ENCODE measurements around the gene RBM38. TPM values are rescaled to one million over a fixed set of nuclear protein-coding genes. Genes with fewer than 3 reads are reported as not detected.

RBM38 gene
- total and polyA plus RNA-seq, 9 of the 15 experiments (the other 6 are each of a cell fraction or from before 2014, with no cell fraction given) = 0.28 to 82.4 (median 33.2) TPM

GRCh38 chr20:57409672-57410397 is 18.6 kb downstream of the RBM38 start (continued):
- TF ChIP-seq ZBTB17 (CRISPR knock-in tag; IDR thresholded peaks at IDR 0.05) = peak; percentile 54; the same call in 1 of the 2 replicates
- no peak for TF ChIP-seq ZNF75A (CRISPR knock-in tag; IDR thresholded peaks at IDR 0.05)
- TF ChIP-seq ELK3 (CRISPR knock-in tag; IDR thresholded peaks at IDR 0.05) = no peak
- peak; percentile 97 for TF ChIP-seq HMGN3 (IDR thresholded peaks at IDR 0.05; ENCODE audit: borderline replicate concordance, extremely low read depth, insufficient read length, low read depth, low read length)
- no peak for TF ChIP-seq PATZ1 (CRISPR knock-in tag; IDR thresholded peaks at IDR 0.05; ENCODE audit: borderline replicate concordance)
- TF ChIP-seq ZSCAN32 (CRISPR knock-in tag; IDR thresholded peaks at IDR 0.05) = no peak
- TF ChIP-seq EP400 (IDR thresholded peaks at IDR 0.05) = peak; percentile 75
- peak; percentile 52 for TF ChIP-seq POLR2B (IDR thresholded peaks at IDR 0.05; ENCODE audit: low read depth, partially characterized antibody)
- TF ChIP-seq TBL1XR1 (IDR thresholded peaks at IDR 0.05; ENCODE audit: low read length in 2 of 2) = peak; percentile 89 to 93; a peak in 2 of 4 replicates
- TF ChIP-seq ZNF436 (CRISPR knock-in tag; IDR thresholded peaks at IDR 0.05) = peak; percentile 97
- TF ChIP-seq RHOXF2B (CRISPR knock-in tag; conservative IDR thresholded peaks at IDR 0.05) = no peak
- TF ChIP-seq TARDBP (IDR thresholded peaks at IDR 0.05) = peak; percentile 93
- TF ChIP-seq RB1 (IDR thresholded peaks at IDR 0.05; ENCODE audit: low read depth) = peak; percentile 33
- peak; percentile 71 to 90; a peak in 3 of 4 replicates for TF ChIP-seq MAZ (CRISPR knock-in tag; conservative IDR thresholded peaks at IDR 0.05 in 1 of 2, IDR thresholded peaks at IDR 0.05 in 1 of 2)
- TF ChIP-seq NFIC (IDR thresholded peaks at IDR 0.05) = peak; percentile 86
- TF ChIP-seq REST (IDR thresholded peaks at IDR 0.05; ENCODE audit: borderline replicate concordance) = peak; percentile 21; the same call in 1 of the 2 replicates
- TF ChIP-seq REST (CRISPR knock-in tag; IDR thresholded peaks at IDR 0.05; ENCODE audit: low read depth) = no peak
- peak; percentile 99 for TF ChIP-seq TCF3 (CRISPR knock-in tag; IDR thresholded peaks at IDR 0.05)
